Stimulated activated CD4-positive, alpha-beta T cell treated with anti-CD3 and anti-CD28 coated beads, Interleukin-4, amount 100 ng/mL, for 4 hours (primary cell): ENCODE results near the gene SRRM5.
"Not testable (repeated sequence)": the region's sequence is repeated elsewhere in the genome, so short reads cannot be mapped to it uniquely, and the experiment has no call there.

ENCODE experiments used
- DNase-seq, 2 experiments: peaks; one replicate each; pipeline ENCODE4 v3.0.0-alpha.2; 2020

SRRM5 gene

GRCh38 chr19:43591904-43592772, 19.8 kb upstream of the SRRM5 start:
- DNase-seq, result no peak

DNA sequence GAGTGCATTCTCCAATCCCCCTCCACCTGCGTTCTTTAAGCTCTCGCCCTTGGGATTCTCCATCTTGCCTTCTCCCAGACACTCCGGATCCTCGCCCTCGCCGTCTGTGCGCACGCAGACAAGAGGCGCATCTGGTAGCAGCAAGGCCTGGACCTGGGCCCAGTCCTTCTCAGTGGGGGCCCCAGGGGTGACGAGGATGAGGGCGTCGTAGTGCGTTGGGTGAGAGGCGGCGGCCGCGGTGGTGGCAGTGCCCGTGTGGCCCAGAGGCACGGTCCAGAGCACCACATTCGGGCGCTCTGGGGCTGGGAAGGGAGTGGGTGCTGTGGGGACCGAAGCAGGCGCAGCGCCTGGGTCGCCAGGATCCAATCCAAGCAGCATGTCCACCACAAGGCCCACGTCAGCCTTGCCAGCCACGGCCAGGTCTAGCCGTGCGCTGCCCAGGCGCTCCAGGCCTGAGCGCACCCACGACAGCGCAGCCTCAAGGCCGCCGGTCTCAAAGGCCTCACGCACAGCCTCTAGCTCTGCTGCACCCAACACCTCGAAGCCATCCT, 19.0 kb upstream of the SRRM5 start:
- DNase-seq, result no peak

- DNase-seq, result no peak
Observed at GRCh38 chr19:43594081-43594697, 17.7 kb upstream of the SRRM5 start.

GRCh38 chr19:43594710-43595604, 16.9 kb upstream of the SRRM5 start:
- peak; percentile 65 to 69 for DNase-seq

GRCh38 chr19:43595605-43595998, 16.3 kb upstream of the SRRM5 start:
- DNase-seq, result peak; percentile 12 to 30

DNA sequence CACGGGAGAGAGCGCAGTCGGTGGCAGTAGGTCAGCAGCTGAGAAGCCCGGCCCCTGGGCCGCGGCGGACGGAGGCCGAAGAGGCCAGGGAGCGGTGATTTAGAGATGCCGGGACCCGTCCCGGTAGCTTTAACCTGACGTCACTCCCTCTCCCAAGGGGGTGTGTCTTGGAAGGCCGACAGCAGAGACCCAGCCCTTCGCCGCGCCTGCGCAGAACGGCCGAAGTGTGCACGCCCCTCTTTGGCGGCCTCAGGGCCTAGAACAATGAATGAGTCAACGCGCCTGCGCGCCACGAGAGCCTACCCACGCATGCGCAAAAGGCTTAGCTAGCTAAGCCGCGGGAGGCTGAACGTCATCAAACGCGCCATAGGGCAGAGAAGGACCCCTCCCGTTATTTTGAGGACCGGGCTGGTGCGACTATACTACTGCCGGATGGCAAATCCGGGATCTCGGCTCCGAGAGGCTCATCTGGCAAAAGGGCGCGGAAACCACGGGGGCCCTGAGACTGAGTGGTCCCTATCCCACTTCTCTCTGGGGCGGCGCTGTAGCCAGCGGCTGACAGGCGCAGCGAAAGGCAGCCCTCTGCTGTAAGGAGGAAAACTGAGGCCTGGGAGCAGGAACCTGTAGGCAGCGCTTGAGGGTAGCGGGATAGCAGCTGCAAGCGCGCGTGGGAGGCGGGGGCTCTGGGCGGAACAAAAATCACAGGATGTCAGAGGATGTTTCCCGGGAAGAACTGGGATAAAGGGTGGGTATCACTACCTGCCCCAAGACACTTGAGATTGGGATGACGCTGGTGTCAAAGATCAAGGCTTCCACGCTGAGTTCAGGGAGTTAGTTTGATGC, 15.7 kb upstream of the SRRM5 start, which contains the start of the genes IRGQ and ZNF576:
Gene IRGQ, minus strand, starts transcription at position 136 of the 843 bp plus-strand sequence. CDS start 796 bp downstream, outside the sequence.
Gene ZNF576, plus strand, starts transcription at position 597 of the 843 bp plus-strand sequence. CDS start 514 bp downstream, outside the sequence.
- DNase-seq, result peak; percentile 100

- DNase-seq, result no peak
Observed at GRCh38 chr19:43596842-43597461, 14.9 kb upstream of the SRRM5 start.

- no peak for DNase-seq
Observed at GRCh38 chr19:43597876-43598275, 14.0 kb upstream of the SRRM5 start.

DNA sequence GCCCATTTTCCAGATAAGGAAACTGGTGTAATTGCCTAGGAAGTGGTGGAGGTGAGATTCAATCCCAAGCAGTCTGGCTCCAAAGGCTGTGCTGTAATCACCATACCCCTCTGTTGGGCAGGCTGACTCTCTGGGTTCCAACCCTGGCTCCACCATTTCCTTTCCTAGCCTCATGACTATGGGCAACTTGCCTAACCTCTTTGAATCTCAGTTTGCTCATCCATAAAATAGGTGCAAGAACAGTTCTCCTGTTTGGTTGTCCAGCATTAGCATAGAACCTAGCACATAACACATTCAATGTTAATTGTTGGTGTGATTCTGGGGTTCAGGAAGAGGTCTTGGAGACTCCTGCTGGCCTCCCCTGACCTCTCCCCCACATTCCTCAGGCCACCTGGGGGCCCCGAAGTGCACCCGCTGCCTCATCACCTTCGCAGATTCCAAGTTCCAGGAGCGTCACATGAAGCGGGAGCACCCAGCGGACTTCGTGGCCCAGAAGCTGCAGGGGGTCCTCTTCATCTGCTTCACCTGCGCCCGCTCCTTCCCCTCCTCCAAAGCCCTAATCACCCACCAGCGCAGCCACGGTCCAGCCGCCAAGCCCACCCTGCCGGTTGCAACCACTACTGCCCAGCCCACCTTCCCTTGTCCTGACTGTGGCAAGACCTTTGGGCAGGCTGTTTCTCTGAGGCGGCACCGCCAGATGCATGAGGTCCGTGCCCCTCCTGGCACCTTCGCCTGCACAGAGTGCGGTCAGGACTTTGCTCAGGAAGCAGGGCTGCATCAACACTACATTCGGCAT, 13.2 kb upstream of the SRRM5 start:
- no peak for DNase-seq

DNA sequence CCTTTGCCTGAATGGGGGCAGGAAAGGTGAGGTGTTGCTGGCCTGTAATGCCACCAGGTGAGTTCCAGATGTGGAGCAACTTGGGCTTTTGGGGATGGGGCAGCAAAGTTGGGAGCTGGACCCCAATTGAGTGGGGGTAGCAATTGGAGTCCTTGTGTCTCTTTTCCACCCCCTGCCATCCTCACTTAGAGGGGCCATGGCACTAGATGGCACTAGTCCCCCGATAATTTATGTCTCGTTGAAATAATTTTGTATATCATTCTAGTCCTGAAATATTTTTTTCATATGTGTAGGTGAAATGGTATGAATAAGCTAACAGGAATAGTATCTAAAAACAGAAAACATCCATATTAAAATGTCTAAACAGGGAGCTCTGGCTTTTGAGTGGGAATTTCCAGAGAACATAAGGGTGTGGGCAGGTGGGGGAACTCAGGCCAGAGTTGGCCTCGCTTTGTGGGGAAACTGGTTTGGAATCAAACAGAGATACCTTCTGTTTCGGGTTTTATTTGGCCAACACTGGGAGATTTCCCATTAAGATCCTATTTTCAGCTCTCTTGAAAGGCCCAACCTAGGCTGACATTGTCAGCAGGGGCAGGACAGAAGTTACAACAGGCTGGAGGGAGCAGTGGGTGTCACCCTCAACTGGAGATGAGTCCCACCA, 12.1 kb upstream of the SRRM5 start:
- no peak for DNase-seq

DNA sequence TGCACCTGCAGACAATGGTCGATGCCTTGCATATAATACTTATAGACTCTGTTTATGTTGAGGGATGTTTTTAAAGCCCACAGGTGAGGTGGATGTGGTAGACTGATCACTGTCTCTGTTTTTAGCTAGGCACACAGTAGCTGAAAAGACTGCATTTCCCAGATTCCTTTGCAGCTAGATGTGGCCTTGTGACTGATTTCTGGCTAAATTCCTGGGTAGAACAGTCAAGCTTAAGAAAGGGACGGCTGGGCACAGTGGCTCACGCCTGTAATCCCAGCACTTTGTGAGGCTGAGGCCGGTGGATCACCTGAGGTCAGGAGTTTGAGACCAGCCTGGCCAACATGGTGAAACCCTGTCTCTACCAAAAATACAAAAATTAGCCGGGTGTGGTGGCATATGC, 11.6 kb upstream of the SRRM5 start:
- DNase-seq, result not testable (repeated sequence)

DNA sequence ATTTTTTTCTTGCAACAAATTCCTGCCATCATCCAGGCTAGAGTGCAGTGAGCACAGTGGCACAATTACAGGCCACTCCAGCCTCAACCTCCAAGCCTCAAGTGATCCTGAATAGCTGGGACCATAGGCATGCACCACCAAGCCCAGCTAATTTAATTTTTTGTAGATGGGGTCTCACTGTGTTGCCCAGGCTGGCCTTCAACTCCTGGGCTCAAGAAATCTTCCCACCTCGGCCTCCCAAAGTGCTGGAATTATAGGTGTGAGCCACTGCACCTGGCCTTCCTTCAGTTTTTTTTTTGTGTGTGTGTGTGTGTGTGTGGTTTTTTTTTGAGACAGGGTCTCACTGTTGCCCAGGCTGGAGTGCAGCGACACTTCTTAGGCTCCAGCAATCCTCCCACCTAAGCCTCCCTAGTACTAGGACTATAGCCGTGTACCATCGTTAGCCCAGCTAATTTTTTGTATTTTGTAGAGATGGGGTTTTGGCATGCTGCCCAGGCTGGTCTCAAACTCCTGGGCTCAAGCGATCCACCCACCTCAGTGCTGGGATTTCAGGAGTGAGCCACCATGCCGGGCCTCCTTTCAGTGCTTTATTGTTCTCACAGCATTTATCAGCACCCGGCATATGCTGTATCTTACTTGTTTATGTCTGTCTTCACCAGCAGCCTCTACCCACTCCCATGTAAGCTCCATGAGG, 5.9 kb upstream of the SRRM5 start:
- DNase-seq, result no peak

GRCh38 chr19:43606569-43607229, 5.2 kb upstream of the SRRM5 start:
- DNase-seq, result no peak

- no peak for DNase-seq
Observed at GRCh38 chr19:43607238-43608205, 4.4 kb upstream of the SRRM5 start.

DNA sequence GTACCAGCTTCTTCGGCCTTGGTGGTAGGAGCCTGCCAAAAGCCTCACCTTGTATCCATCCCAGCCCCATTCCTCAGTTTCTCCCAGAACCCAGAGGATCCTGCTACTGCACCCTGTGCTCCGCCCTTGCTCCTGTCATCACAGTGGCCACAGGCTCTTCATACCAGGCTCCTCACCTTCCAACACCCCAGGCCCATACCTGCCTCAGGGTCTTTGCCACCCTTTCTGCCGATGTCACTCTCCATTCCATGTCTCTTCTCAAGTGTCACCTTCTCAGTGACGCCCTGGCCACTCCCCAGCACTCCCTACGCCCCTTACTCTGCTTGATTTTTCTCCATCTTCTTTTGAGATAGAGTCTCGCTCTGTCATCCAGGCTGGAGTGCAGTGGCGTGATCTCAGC, 2.0 kb upstream of the SRRM5 start:
- DNase-seq, result no peak

DNA sequence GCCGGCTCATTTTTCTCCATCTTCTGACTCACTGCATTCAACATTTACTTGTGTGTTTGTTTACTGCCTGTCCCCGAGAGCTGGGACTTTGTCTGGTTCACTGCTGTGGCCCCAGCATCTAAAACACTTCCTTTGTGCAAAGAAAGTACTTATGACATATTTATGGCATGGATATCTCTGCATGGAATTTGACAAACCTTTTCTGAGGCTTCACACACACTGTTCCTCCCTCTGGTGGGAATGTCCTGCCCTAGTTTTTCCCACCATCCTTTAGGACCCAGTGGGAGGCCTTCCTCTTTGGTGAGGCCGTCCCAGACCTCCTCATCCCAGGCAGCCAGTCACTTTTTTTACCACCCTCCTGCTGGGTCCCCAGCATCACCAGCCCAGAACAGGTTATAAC, 1.4 kb upstream of the SRRM5 start:
- DNase-seq, result no peak

GRCh38 chr19:43612374-43612773, 486 bp downstream of the SRRM5 start:
- DNase-seq, result no peak
